HepG2 (cell line): ENCODE measurements around the gene HSPA1B. TPM values are rescaled to one million over a fixed set of nuclear protein-coding genes. Genes with fewer than 3 reads are reported as not detected.

Experiments
- AFF4 ChIP-seq: sonication (generic); formaldehyde crosslinking; IDR thresholded peaks from 2 replicates; pipeline ENCODE4 v1.4.0; 2020; ENCODE audit warnings: missing genetic modification reagents
- AGO1 ChIP-seq: fragments of 200-400 bp; formaldehyde crosslinking; IDR thresholded peaks from 2 replicates; pipeline ENCODE4 v1.6.1; 2017; ENCODE audit warnings: mild to moderate bottlenecking, low read depth, low read length, moderate library complexity; ENCODE audit not compliant: poor library complexity, severe bottlenecking
- CBFB ChIP-seq: sonication (generic); formaldehyde crosslinking; IDR thresholded peaks from 2 replicates; pipeline ENCODE4 v1.4.0; 2020; ENCODE audit warnings: missing genetic modification reagents
- ETV5 ChIP-seq: IDR thresholded peaks from 2 replicates; pipeline ENCODE4 v1.6.1; 2018; ENCODE audit warnings: missing biosample characterization, missing genetic modification reagents, inconsistent platforms, borderline replicate concordance
- KMT2A ChIP-seq: sonication (generic); formaldehyde crosslinking; IDR thresholded peaks from 2 replicates; pipeline ENCODE4 v1.4.0; 2020; ENCODE audit warnings: missing genetic modification reagents
- MAFF ChIP-seq: IDR thresholded peaks from 2 replicates; pipeline ENCODE4 v1.6.1; 2011; ENCODE audit warnings: low read depth, low read length, improper control_type of control experiment
- MZF1 ChIP-seq: sonication (generic); formaldehyde crosslinking; IDR thresholded peaks from 2 replicates; pipeline ENCODE4 v1.8.1; 2023; ENCODE audit warnings: mild to moderate bottlenecking, missing genetic modification reagents, borderline replicate concordance
- NFE2L2 ChIP-seq: fragments of 150-350 bp; IDR thresholded peaks from 2 replicates; pipeline ENCODE4 v1.6.1; 2014; ENCODE audit warnings: low read length
- RAD21 ChIP-seq: fragments of 450-650 bp; formaldehyde crosslinking; IDR thresholded peaks from 2 replicates; pipeline ENCODE4 v1.5.0; 2020; ENCODE audit warnings: mild to moderate bottlenecking
- SOX5 ChIP-seq: IDR thresholded peaks from 2 replicates; pipeline ENCODE4 v1.6.1; 2016; ENCODE audit warnings: borderline replicate concordance
- SOX6 ChIP-seq, 2 experiments: fragments of 450-650 bp in 1 of 2; sonication (generic) in 1 of 2; formaldehyde crosslinking in 1 of 2; IDR thresholded peaks; 2 replicates each; pipeline versions ENCODE4 v1.4.0 to v1.6.1; 2017 to 2020; ENCODE audit warnings: antibody characterized with exemption in 1 of 2, mild to moderate bottlenecking in 1 of 2, missing genetic modification reagents in 1 of 2
- ZNF468 ChIP-seq: sonication (generic); formaldehyde crosslinking; IDR thresholded peaks from 2 replicates; pipeline ENCODE4 v1.8.0; 2022; ENCODE audit warnings: mild to moderate bottlenecking, moderate library complexity, missing genetic modification reagents
- ZNF530 ChIP-seq: sonication (generic); formaldehyde crosslinking; IDR thresholded peaks from 2 replicates; pipeline ENCODE4 v1.5.0; 2020; ENCODE audit warnings: low read depth, mild to moderate bottlenecking, missing genetic modification reagents
- ZNF557 ChIP-seq: sonication (generic); formaldehyde crosslinking; IDR thresholded peaks from 2 replicates; pipeline ENCODE4 v1.4.0; 2020; ENCODE audit warnings: missing genetic modification reagents
- ZNF577 ChIP-seq: sonication (generic); formaldehyde crosslinking; IDR thresholded peaks from 2 replicates; pipeline ENCODE4 v1.4.0; 2020; ENCODE audit warnings: mild to moderate bottlenecking, low read depth, missing genetic modification reagents, borderline replicate concordance
- ZNF7 ChIP-seq: IDR thresholded peaks from 2 replicates; pipeline ENCODE4 v1.6.1; 2016; ENCODE audit warnings: missing biosample characterization, missing genetic modification reagents
- ZNF720 ChIP-seq: sonication (generic); formaldehyde crosslinking; IDR thresholded peaks from 2 replicates; pipeline ENCODE4 v1.4.0; 2020; ENCODE audit warnings: missing genetic modification reagents
- ZNF75D ChIP-seq: sonication (generic); formaldehyde crosslinking; IDR thresholded peaks from 2 replicates; pipeline ENCODE4 v1.8.1; 2023; ENCODE audit warnings: missing genetic modification reagents, mild to moderate bottlenecking, borderline replicate concordance
- polyA plus RNA-seq, 8 experiments: library from polyadenylated mRNA; depleted of rRNA in 3 of 8; stranded (reverse) in 7 of 8; unstranded in 1 of 8; fragments of >200 nt; fragmentation: Illumina TruSeq in 4 of 8; extraction: Trizol in 4 of 8; gene quantifications; 2 replicates each; pipeline versions ENCODE4 v1.2.1 to v1.2.3, GENCODE V29; 2011 to 2016; ENCODE audit warnings: low read depth in 4 of 8, missing spikeins in 1 of 8, mixed read lengths in 1 of 8; ENCODE audit not compliant: insufficient read depth in 1 of 8
- total RNA-seq, 5 experiments: library from RNA; depleted of rRNA; stranded (reverse); fragments of >200 nt; fragmentation: Illumina TruSeq; extraction: Trizol; gene quantifications; 2 replicates each; pipeline ENCODE4 v1.2.3, GENCODE V29; 2016; ENCODE audit warnings: low read depth in 1 of 5
- TF ChIP-seq, protein P1 (sequence below): sonication (generic); formaldehyde crosslinking; IDR thresholded peaks from 2 replicates; pipeline ENCODE4 v1.4.0; 2020; ENCODE audit warnings: missing genetic modification reagents, borderline replicate concordance
- TF ChIP-seq, protein P2 (sequence below): sonication (generic); formaldehyde crosslinking; IDR thresholded peaks from 2 replicates; pipeline ENCODE4 v1.8.1; 2023; ENCODE audit warnings: mild to moderate bottlenecking, missing genetic modification reagents
- TF ChIP-seq, protein P3 (sequence below): IDR thresholded peaks from 2 replicates; pipeline ENCODE4 v1.6.1; 2016; ENCODE audit warnings: low read depth, borderline replicate concordance

The HSPA1B gene
- total and polyA plus RNA-seq, 2 of the 13 experiments (the other 11 are each of a cell fraction or from before 2014, with no cell fraction given): 26.0 to 186 TPM

GRCh38 chr6:31795616-31796298, 31.8 kb upstream of the HSPA1B start, which contains the start of gene VARS1 (continued):
- TF ChIP-seq SOX6 (IDR thresholded peaks at IDR 0.05) (no peak), SOX6 (CRISPR knock-in tag; IDR thresholded peaks at IDR 0.05) (peak; percentile 80), ETV5 (CRISPR knock-in tag) (peak; percentile 7), MZF1 (CRISPR knock-in tag) (no peak), AGO1 (no peak), CBFB (CRISPR knock-in tag) (peak; percentile 64; the same call in 1 of the 2 replicates), ZNF468 (CRISPR knock-in tag) (peak; percentile 82; the same call in 1 of the 2 replicates), ZNF75D (no peak), ZNF577 (CRISPR knock-in tag) (no peak), AFF4 (CRISPR knock-in tag) (no peak), ZNF557 (CRISPR knock-in tag) (peak; percentile 79; the same call in 1 of the 2 replicates), SOX5 (CRISPR knock-in tag) (peak; percentile 42; the same call in 1 of the 2 replicates), ZNF720 (CRISPR knock-in tag) (no peak), KMT2A (CRISPR knock-in tag) (peak; percentile 71), RAD21 (peak; percentile 97), ZNF7 (CRISPR knock-in tag) (no peak), NFE2L2 (no peak), MAFF (no peak), ZNF530 (CRISPR knock-in tag) (no peak)
- TF ChIP-seq, protein P1, sequence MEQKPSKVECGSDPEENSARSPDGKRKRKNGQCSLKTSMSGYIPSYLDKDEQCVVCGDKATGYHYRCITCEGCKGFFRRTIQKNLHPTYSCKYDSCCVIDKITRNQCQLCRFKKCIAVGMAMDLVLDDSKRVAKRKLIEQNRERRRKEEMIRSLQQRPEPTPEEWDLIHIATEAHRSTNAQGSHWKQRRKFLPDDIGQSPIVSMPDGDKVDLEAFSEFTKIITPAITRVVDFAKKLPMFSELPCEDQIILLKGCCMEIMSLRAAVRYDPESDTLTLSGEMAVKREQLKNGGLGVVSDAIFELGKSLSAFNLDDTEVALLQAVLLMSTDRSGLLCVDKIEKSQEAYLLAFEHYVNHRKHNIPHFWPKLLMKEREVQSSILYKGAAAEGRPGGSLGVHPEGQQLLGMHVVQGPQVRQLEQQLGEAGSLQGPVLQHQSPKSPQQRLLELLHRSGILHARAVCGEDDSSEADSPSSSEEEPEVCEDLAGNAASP (CRISPR knock-in tag): peak; percentile 8; the same call in 1 of the 2 replicates
- TF ChIP-seq, protein P2, sequence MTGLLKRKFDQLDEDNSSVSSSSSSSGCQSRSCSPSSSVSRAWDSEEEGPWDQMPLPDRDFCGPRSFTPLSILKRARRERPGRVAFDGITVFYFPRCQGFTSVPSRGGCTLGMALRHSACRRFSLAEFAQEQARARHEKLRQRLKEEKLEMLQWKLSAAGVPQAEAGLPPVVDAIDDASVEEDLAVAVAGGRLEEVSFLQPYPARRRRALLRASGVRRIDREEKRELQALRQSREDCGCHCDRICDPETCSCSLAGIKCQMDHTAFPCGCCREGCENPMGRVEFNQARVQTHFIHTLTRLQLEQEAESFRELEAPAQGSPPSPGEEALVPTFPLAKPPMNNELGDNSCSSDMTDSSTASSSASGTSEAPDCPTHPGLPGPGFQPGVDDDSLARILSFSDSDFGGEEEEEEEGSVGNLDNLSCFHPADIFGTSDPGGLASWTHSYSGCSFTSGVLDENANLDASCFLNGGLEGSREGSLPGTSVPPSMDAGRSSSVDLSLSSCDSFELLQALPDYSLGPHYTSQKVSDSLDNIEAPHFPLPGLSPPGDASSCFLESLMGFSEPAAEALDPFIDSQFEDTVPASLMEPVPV (CRISPR knock-in tag): no peak; the same call in 1 of the 2 replicates
- TF ChIP-seq, protein P3, sequence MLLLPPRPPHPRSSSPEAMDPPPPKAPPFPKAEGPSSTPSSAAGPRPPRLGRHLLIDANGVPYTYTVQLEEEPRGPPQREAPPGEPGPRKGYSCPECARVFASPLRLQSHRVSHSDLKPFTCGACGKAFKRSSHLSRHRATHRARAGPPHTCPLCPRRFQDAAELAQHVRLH (CRISPR knock-in tag): peak; percentile 67
